Measurements from ENCODE around the gene SSTR4.

The SSTR4 gene

DNA sequence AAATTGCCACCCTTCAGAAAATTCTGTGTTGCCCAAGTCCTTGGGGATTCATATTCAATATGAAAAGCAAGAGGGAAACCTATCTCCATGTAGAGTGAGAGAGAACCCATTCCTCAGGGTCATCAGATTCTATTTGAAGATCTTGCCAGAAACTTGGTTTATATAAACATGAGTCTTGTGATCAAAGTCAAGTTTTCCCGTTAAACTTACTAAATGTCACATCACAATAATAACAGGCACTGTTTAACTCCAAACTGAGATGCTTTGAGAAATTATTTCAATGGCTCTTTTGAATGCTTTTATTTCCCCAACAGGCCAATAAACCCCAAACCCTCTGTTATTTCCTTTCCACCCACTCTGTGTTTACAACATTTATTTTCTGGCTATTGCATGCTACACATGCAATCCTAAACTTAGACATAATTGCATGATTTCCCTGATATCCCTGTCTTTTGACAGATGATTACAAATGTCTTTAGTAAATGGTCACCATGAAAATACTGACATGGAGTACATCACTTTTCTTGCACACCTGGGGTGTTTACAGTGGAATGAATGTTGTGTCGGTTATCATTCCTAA, 31.1 kb upstream of the SSTR4 start:
- no peak overlapping the region for H3K27ac ChIP-seq (ENCODE audit: low read depth, low read length)
- no peaks in the 10 kb centered on the region for H3F3A ChIP-seq (ENCODE audit: insufficient read depth)
- H4K20me1 ChIP-seq (ENCODE audit: low read depth, low read length), result no peaks in the 10 kb centered on the region
- no peak for TF ChIP-seq EZH2phosphoT487 (conservative IDR thresholded peaks at IDR 0.05; ENCODE audit: low read length)
- TF ChIP-seq, protein P1, sequence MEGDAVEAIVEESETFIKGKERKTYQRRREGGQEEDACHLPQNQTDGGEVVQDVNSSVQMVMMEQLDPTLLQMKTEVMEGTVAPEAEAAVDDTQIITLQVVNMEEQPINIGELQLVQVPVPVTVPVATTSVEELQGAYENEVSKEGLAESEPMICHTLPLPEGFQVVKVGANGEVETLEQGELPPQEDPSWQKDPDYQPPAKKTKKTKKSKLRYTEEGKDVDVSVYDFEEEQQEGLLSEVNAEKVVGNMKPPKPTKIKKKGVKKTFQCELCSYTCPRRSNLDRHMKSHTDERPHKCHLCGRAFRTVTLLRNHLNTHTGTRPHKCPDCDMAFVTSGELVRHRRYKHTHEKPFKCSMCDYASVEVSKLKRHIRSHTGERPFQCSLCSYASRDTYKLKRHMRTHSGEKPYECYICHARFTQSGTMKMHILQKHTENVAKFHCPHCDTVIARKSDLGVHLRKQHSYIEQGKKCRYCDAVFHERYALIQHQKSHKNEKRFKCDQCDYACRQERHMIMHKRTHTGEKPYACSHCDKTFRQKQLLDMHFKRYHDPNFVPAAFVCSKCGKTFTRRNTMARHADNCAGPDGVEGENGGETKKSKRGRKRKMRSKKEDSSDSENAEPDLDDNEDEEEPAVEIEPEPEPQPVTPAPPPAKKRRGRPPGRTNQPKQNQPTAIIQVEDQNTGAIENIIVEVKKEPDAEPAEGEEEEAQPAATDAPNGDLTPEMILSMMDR (IDR thresholded peaks at IDR 0.05; ENCODE audit: insufficient read depth, low read length, poor library complexity, severe bottlenecking), result no peak
- no peaks in the 10 kb centered on the region for H3K79me2 ChIP-seq (ENCODE audit: insufficient read depth, low read length)
- H3K4me3 ChIP-seq (ENCODE audit: insufficient read depth, low read length, poor library complexity, severe bottlenecking), result no peak overlapping the region
- H3K9me2 ChIP-seq (replicated peaks; ENCODE audit: insufficient read depth, low read length), result no peaks in the 10 kb centered on the region
- no peaks in the 10 kb centered on the region for H3K36me3 ChIP-seq (ENCODE audit: low read length)
- no peak overlapping the region for H2AFZ ChIP-seq (ENCODE audit: low read depth, low read length, severe bottlenecking)
- no peak overlapping the region for H3K9ac ChIP-seq (ENCODE audit: low read length)
- no peaks in the 10 kb centered on the region for H3K27me3 ChIP-seq (ENCODE audit: low read length)
- H3K4me2 ChIP-seq (ENCODE audit: low read depth, low read length, poor library complexity, severe bottlenecking), result no peak overlapping the region
- no peaks in the 10 kb centered on the region for H3K9me3 ChIP-seq (ENCODE audit: insufficient read depth, low read length)

DNA sequence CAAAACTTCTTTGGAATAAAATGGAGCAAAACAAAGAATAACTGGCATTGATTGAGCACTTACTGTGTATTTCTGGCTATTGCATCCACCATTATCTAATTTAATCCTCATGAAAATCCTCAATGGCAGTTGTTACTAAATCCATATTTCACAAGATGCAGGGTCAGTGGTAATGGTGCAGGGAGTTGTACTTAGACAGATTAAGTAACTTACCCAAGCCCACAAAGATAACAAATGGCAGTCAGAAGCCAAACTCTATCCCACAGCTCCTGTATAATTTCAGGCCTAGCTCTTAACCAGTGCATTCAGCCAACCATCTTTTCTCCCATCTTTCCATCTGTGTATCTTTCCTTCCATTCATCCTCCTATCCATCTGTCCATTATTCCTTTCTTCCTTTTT, 29.3 kb upstream of the SSTR4 start:
- H3K4me2 ChIP-seq (ENCODE audit: low read depth, low read length, poor library complexity, severe bottlenecking), result no peak overlapping the region
- TF ChIP-seq EZH2phosphoT487 (conservative IDR thresholded peaks at IDR 0.05; ENCODE audit: low read length), result no peak
- TF ChIP-seq, protein P1 (IDR thresholded peaks at IDR 0.05; ENCODE audit: insufficient read depth, low read length, poor library complexity, severe bottlenecking), result no peak
- H3K9me2 ChIP-seq (replicated peaks; ENCODE audit: insufficient read depth, low read length), result no peaks in the 10 kb centered on the region
- no peaks in the 10 kb centered on the region for H3K27me3 ChIP-seq (ENCODE audit: low read length)
- no peaks in the 10 kb centered on the region for H3K9me3 ChIP-seq (ENCODE audit: insufficient read depth, low read length)
- H3F3A ChIP-seq (ENCODE audit: insufficient read depth), result no peaks in the 10 kb centered on the region
- H3K79me2 ChIP-seq (ENCODE audit: insufficient read depth, low read length), result no peaks in the 10 kb centered on the region
- no peak overlapping the region for H3K4me3 ChIP-seq (ENCODE audit: insufficient read depth, low read length, poor library complexity, severe bottlenecking)
- no peak overlapping the region for H2AFZ ChIP-seq (ENCODE audit: low read depth, low read length, severe bottlenecking)
- H3K9ac ChIP-seq (ENCODE audit: low read length), result no peak overlapping the region
- H3K27ac ChIP-seq (ENCODE audit: low read depth, low read length), result no peak overlapping the region
- H3K36me3 ChIP-seq (ENCODE audit: low read length), result no peaks in the 10 kb centered on the region
- no peaks in the 10 kb centered on the region for H4K20me1 ChIP-seq (ENCODE audit: low read depth, low read length)

DNA sequence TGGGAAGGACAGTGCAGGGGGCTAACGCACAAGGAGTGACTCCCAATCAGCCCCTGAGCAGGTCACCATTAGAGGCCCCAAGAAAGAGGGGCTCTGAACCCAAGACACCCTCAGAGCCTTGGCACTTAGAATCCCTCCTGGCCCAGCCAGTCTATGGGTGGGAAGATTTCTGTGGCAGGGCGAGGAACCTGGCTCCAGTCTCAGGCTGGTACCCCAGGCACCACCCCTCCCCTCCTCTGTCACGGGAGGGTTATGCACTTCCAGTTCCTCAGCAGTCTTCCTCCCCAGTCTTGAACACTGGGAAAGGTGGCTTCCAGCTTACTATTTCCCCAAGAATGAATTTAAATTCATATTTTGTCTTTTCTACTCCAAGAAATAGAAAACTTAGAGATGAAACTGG, 27.6 kb upstream of the SSTR4 start:
- Histone ChIP-seq H2AFZ (ENCODE audit: low read depth, low read length, severe bottlenecking) (no peak overlapping the region), H3K4me2 (ENCODE audit: low read depth, low read length, poor library complexity, severe bottlenecking) (no peak overlapping the region), H3K27me3 (ENCODE audit: low read length) (no peaks in the 10 kb centered on the region), H3K79me2 (ENCODE audit: insufficient read depth, low read length) (no peaks in the 10 kb centered on the region), H3K9me2 (replicated peaks; ENCODE audit: insufficient read depth, low read length) (no peaks in the 10 kb centered on the region), H3K4me3 (ENCODE audit: insufficient read depth, low read length, poor library complexity, severe bottlenecking) (no peak overlapping the region), H3K9ac (ENCODE audit: low read length) (no peak overlapping the region), H3K9me3 (ENCODE audit: insufficient read depth, low read length) (no peaks in the 10 kb centered on the region), H3K36me3 (ENCODE audit: low read length) (no peaks in the 10 kb centered on the region), H3F3A (ENCODE audit: insufficient read depth) (no peaks in the 10 kb centered on the region), H3K27ac (ENCODE audit: low read depth, low read length) (no peak overlapping the region), H4K20me1 (ENCODE audit: low read depth, low read length) (no peaks in the 10 kb centered on the region)
- no peak for TF ChIP-seq EZH2phosphoT487 (conservative IDR thresholded peaks at IDR 0.05; ENCODE audit: low read length)
- TF ChIP-seq, protein P1 (IDR thresholded peaks at IDR 0.05; ENCODE audit: insufficient read depth, low read length, poor library complexity, severe bottlenecking), result no peak

Measured in SU-DHL-6 (cell line).